Activated T-cell treated with anti-CD3 and anti-CD28 coated beads for 1 hour (primary cell): ENCODE results near the gene PKNOX2.

Source experiments
- DNase-seq: peaks from one replicate; pipeline ENCODE4 v3.0.0-alpha.2; 2020; ENCODE audit warnings: low read depth

The PKNOX2 gene

GRCh38 chr11:125236072-125236825 is 71.7 kb downstream of the PKNOX2 start:
- DNase-seq, result no peak

- DNase-seq, result no peak
These were observed 75.3 kb downstream of the PKNOX2 start for GRCh38 chr11:125239585-125240560.

GRCh38 chr11:125241104-125241503 is 76.6 kb downstream of the PKNOX2 start:
- DNase-seq, result no peak

DNA sequence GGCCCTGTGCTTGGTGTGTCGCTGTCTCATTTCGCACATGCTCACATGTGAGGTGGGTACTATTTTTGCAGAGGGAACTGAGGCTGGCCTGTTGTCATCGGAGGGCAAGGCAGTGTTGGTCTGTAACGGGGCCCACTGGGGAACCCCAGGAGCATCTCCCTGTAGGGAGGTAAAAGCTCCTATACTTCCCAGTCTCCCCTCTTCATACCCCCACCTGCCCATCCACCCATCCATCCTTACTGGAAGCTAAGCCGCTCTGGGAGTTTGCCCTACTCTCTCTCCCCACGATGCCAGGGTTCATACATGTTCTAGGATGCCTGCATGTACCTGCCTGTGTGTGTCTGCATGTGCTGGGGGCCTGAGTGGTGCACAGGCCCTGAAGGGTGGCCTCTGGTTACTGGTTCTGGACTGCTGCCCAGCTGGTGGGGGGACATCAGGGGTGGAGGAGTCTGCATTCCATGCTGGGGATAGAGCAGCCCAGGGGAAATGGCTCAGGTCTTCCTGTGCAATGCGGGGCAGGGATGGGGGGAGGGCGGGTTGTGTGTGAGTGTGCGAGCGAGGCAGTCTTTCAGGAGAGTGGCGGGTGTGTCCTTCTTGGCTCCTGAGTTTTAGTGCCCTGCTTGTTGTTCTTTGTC is 77.7 kb downstream of the PKNOX2 start:
- no peak for DNase-seq

GRCh38 chr11:125244166-125244565 is 79.6 kb downstream of the PKNOX2 start:
- no peak for DNase-seq

DNA sequence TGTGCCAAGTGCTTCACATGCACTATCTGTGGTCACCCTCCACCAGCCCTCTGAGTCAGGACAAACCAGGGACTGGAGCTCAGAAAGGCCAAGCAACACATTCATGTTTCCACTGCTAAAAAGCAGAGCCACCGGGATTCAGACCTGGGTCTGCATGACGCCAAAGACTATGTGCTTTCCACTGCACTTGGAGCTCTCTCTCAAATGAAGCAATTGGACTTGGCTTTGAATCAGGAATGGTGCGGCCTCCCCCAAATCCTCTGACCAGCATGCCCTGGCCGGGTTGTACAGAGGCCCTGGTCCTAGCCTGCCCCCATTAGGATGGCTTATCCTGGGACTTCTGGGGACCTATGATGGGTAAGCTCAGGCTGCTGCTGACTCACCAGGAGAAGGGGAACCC is 80.7 kb downstream of the PKNOX2 start:
- DNase-seq, result no peak

DNA sequence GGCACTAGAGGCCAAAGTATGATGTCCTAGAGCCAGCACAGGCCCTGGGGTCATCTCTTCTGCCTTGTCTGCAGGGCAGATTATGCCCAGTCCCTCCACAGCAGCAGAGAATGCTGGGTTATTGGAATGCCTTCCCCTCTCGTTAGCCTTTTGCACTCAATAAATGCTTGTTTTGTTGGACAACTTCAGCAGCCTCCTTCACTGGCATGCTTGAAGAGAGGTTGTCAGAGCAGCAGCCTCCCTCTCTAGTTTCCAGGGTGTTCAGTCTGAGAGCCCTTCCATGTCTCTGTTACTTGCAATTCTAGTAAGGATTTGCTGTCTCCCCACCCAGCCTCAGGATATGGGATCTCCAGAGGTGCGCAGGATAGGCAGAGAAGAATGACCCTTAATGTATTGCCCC is 82.9 kb downstream of the PKNOX2 start:
- DNase-seq, result no peak

DNA sequence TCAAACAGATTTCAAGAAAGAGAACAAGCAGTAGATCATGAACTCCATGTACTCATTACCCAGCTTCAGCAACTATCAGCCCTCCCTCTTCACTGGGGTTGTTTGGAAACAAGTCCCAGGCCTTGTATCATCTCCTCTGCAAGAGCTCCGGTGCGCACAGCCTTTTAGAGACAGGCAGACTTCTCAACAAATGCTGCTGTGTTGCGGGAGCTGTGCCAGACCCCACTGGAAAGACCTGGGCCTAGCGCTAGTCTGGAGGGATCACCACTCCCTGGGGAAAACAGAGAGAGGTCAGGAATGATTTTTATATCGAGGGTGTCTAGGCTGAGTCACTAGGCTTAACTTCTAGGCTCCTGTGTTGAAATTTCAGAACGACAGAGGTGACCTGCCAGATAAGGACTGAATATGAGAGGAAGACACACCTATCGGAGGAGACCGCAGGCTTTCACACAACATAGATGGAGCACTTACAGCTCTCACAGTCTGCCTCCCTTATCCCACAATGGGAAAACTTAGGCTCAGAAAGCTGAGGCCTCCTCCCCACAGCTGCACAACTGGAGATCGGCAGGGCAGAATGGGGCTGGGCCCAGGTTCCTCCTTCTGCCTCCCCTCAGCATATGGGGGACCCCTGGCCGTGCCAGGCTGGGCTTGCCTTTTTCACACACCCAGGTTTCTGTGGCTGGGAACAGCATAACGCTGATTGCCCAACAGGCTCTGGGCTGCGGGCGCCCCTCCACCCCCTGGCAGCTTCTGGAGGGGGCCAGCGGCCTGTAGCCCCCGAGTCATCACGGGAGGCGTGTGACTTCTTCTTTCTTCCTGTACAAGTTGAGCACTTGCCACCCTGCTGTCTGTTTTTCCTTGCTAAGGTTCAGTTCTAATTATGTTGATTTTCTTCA is 86.0 kb downstream of the PKNOX2 start:
- DNase-seq, result no peak

DNA sequence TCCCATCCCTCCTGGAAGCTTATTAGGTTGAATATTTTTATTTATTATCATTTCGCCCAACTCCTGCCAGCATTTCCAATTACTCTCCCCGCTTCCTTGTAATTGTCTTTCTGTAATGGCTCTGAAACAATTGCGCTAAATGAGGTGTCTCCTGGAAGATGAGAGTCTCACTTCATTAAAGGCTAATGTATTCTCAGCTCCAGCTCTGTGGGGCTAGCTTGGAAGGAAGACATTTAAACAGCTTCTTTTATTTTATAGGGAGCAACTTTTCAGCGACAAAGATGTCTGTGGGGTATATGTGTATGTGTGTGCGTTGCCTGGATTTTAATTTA is 86.6 kb downstream of the PKNOX2 start:
- no peak for DNase-seq

GRCh38 chr11:125251956-125252355 is 87.4 kb downstream of the PKNOX2 start:
- no peak for DNase-seq

- no peak for DNase-seq
These were observed 88.7 kb downstream of the PKNOX2 start for GRCh38 chr11:125253289-125253688.

DNA sequence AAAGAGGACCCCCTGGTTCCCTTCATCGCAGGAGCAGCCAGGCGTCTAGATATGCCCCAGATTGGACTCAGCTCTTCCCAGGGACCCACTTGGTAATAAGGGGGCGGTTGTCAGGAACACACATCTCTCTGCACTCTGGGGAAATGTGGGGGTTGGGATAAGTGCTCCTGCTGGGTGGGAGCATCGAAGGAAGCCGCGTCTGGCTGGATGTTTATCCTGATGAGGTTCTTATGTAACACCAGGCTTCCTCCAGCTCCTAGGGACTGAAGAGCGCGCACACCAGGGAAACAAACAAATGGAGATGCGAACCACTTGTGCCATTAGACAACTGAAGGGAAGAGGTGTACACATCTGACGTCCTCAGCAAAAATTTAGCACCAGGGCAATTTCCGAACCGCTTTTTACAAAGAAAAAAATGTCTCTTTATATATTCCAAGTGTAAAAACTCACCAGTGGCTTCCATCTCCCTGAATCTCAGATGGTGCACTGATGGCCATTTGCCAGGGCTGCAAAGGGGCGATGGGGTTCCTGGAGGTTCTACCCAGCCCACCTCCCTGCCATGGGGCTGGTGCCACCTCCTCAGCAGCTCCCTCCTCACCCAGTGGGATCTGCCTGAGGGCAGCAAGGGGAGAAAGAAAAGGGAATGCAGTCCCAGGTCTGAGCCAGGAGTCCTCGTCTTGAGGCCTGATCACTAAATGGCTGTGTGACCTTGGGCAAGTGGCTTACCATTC is 89.4 kb downstream of the PKNOX2 start:
- DNase-seq, result no peak

DNA sequence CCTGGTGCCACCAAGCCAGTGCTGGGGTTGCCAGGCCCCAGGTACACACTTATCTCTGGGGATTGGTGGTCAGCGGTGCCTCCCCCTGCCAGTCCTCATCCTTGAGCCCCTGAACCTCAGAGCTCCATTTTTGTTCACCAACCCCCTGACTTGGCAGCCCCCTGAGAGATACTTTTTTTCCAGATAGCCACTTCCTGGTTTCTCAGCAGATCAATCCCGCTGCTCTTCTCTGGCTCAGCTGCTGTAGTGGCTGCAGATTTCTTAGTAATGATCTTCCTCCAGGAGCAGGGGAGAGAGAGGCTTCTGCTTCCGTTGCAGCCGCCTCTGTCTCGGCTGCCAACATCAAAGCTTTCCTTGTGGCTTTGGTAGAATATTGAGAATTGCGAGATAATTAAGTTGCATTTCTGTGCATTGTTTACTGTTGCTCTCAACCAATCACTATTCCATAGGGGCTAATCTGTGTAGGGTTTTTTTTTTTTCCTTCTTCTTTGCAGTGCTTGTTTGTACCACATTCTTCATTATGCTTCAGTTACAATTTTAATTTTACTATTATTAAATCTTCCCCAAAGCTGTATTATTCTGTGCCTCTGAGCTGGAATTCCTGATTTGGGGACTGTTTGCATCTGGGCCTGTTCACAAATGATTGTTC is 92.1 kb downstream of the PKNOX2 start:
- no peak for DNase-seq

DNA sequence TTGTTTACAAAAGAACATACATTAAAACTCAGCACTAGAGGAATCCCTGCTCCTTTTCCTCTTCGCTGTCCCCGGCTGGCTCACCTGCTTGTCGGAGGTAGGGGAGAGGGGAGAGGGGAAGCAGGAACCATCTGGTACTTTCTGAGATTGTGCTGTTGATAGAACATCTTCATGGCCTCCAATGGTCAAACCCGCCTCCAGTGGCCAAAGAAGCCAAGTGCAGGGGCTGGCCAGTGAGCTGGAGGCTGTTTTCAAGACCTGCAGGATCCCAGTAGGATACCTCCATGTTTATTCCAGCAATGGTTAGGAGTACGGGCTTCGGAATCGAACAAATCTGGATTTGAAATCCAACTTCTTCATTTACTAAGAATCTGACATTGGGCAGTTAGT is 92.6 kb downstream of the PKNOX2 start:
- DNase-seq, result no peak

- no peak for DNase-seq
These were observed 93.2 kb downstream of the PKNOX2 start for GRCh38 chr11:125257751-125258150.

- DNase-seq, result no peak
These were observed 93.9 kb downstream of the PKNOX2 start for GRCh38 chr11:125258291-125259032.

GRCh38 chr11:125261588-125261987 is 97.0 kb downstream of the PKNOX2 start:
- no peak for DNase-seq

GRCh38 chr11:125262194-125262829 is 97.8 kb downstream of the PKNOX2 start:
- no peak for DNase-seq

DNA sequence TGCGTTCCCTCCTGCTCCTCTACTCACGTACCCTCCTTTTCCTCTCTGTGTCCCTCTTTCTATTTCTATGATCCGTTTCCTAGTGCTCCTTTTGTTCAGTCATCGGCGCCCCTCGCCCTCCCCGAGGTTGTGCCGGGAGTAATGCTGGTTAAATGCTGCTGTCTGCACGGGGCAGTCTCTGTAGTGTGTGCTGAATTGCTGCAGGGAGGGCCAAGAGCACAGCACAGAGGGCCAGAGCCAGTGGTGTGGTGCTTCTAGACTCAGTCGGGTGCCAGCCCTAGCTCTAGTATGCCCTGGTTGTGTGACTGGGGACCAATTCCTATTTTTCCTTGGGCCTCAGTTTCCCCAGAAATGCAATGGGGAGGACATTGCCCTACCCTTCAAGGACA is 98.3 kb downstream of the PKNOX2 start:
- no peak for DNase-seq
